GOT3 (cell line): ENCODE measurements around the gene ORC5.
"Not testable (repeated sequence)": the region's sequence is repeated elsewhere in the genome, so short reads cannot be mapped to it uniquely, and the experiment has no call there.

Experiments used
- DNase-seq: peaks from one replicate; lab custom pipeline; 2025; ENCODE audit warnings: mixed read lengths; lab: John Stamatoyannopoulos, UW

The ORC5 gene

GRCh38 chr7:104185346-104185745 lies 22.5 kb downstream of the ORC5 start:
- DNase-seq = no peak

- no peak for DNase-seq
Observed at GRCh38 chr7:104179178-104179577, 28.6 kb downstream of the ORC5 start.

GRCh38 chr7:104177565-104178083 lies 30.2 kb downstream of the ORC5 start:
- not testable (repeated sequence) for DNase-seq

GRCh38 chr7:104176332-104176731 lies 31.5 kb downstream of the ORC5 start:
- DNase-seq = no peak

- no peak for DNase-seq
Observed at GRCh38 chr7:104175361-104175984, 32.3 kb downstream of the ORC5 start.

GRCh38 chr7:104174798-104175197 lies 33.0 kb downstream of the ORC5 start:
- DNase-seq = no peak

GRCh38 chr7:104162081-104162480 lies 45.7 kb downstream of the ORC5 start:
- DNase-seq = no peak

- no peak for DNase-seq
Observed at GRCh38 chr7:104161244-104161643, 46.6 kb downstream of the ORC5 start.

GRCh38 chr7:104160375-104160774 lies 47.4 kb downstream of the ORC5 start:
- no peak for DNase-seq

- no peak for DNase-seq
Observed at GRCh38 chr7:104156842-104157277, 51.0 kb downstream of the ORC5 start.

GRCh38 chr7:104153287-104153686 lies 54.5 kb downstream of the ORC5 start:
- no peak for DNase-seq

- DNase-seq = no peak
Observed at GRCh38 chr7:104152468-104152867, 55.3 kb downstream of the ORC5 start.

GRCh38 chr7:104150470-104150869 lies 57.3 kb downstream of the ORC5 start:
- DNase-seq = no peak

GRCh38 chr7:104149822-104150221 lies 58.0 kb downstream of the ORC5 start:
- DNase-seq = no peak

- DNase-seq = no peak
Observed at GRCh38 chr7:104142147-104142546, 65.7 kb downstream of the ORC5 start.

- DNase-seq = no peak
Observed at GRCh38 chr7:104137971-104138370, 69.8 kb downstream of the ORC5 start.

- DNase-seq = no peak
Observed at GRCh38 chr7:104137511-104137910, 70.3 kb downstream of the ORC5 start.

GRCh38 chr7:104136981-104137380 lies 70.8 kb downstream of the ORC5 start:
- DNase-seq = no peak

GRCh38 chr7:104136561-104136960 lies 71.3 kb downstream of the ORC5 start:
- no peak for DNase-seq

GRCh38 chr7:104135760-104136558 lies 71.9 kb downstream of the ORC5 start:
- DNase-seq = no peak

- DNase-seq = no peak
Observed at GRCh38 chr7:104133238-104133637, 74.6 kb downstream of the ORC5 start.

- no peak for DNase-seq
Observed at GRCh38 chr7:104130726-104131125, 77.1 kb downstream of the ORC5 start.

- DNase-seq = no peak
Observed at GRCh38 chr7:104127204-104127603, 80.6 kb downstream of the ORC5 start.
